ENCODE results near the gene PTGER3.

Gene PTGER3

GRCh38 chr1:71038942-71039341 lies 8.7 kb downstream of the PTGER3 start:
- ATAC-seq (ENCODE audit: low read depth) (no peak), DNase-seq (ENCODE audit: low spot score) (no peak)
- no peak for TF ChIP-seq CTCF (IDR thresholded peaks at IDR 0.05; ENCODE audit: poor library complexity, severe bottlenecking)
- Histone ChIP-seq H3K9me3 (ENCODE audit: severe bottlenecking) (no peaks in the 10 kb centered on the region), H3K36me3 (ENCODE audit: low read depth) (no peaks in the 10 kb centered on the region), H3K4me3 (ENCODE audit: severe bottlenecking) (no peak overlapping the region), H3K27me3 (ENCODE audit: insufficient read depth, poor library complexity, severe bottlenecking) (peaks cover 18% of the 10 kb centered on the region), H3K27ac (ENCODE audit: poor library complexity, severe bottlenecking) (no peak overlapping the region), H3K4me1 (ENCODE audit: insufficient read depth, poor library complexity, severe bottlenecking) (no peaks in the 10 kb centered on the region)

- H3K4me3 ChIP-seq (ENCODE audit: severe bottlenecking): no peak overlapping the region
- peaks cover 17% of the 10 kb centered on the region for H3K27me3 ChIP-seq (ENCODE audit: insufficient read depth, poor library complexity, severe bottlenecking)
- no peak for ATAC-seq (ENCODE audit: low read depth)
Measured at GRCh38 chr1:71037829-71038620, 9.6 kb downstream of the PTGER3 start.

GRCh38 chr1:71037066-71037465 lies 10.6 kb downstream of the PTGER3 start:
- no peaks in the 10 kb centered on the region for H3K9me3 ChIP-seq (ENCODE audit: severe bottlenecking)

More at GRCh38 chr1:71037829-71038620, 9.6 kb downstream of the PTGER3 start:
- Histone ChIP-seq H3K27ac (ENCODE audit: poor library complexity, severe bottlenecking) (no peak overlapping the region), H3K4me1 (ENCODE audit: insufficient read depth, poor library complexity, severe bottlenecking) (no peaks in the 10 kb centered on the region), H3K36me3 (ENCODE audit: low read depth) (no peaks in the 10 kb centered on the region), H3K9me3 (ENCODE audit: severe bottlenecking) (no peaks in the 10 kb centered on the region)
- no peak for TF ChIP-seq CTCF (IDR thresholded peaks at IDR 0.05; ENCODE audit: poor library complexity, severe bottlenecking)
- DNase-seq (ENCODE audit: low spot score): no peak

DNA sequence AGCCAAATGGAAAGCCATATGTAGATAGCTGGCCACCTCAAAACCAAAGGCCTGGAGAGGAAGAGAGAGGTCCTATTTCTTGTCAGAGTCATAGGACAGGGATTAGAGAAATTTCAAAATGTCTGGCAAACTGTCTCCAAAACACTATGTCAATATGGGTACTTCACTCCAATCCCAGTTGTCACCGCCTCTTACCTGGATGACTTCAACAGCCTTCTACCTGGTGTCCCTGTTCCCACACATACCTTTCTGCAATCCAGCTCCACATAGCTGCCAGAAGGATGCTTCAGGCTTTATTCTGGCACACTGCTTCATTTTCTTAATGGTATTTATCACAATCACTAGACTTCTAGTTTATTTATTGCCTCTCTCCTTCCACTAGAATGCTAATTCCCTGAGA lies 14.5 kb downstream of the PTGER3 start:
- Histone ChIP-seq H3K4me3 (ENCODE audit: severe bottlenecking) (no peak overlapping the region), H3K27me3 (ENCODE audit: insufficient read depth, poor library complexity, severe bottlenecking) (peaks cover 39% of the 10 kb centered on the region), H3K9me3 (ENCODE audit: severe bottlenecking) (no peaks in the 10 kb centered on the region), H3K36me3 (ENCODE audit: low read depth) (no peaks in the 10 kb centered on the region), H3K27ac (ENCODE audit: poor library complexity, severe bottlenecking) (no peak overlapping the region), H3K4me1 (ENCODE audit: insufficient read depth, poor library complexity, severe bottlenecking) (no peaks in the 10 kb centered on the region)
- no peak for TF ChIP-seq CTCF (IDR thresholded peaks at IDR 0.05; ENCODE audit: poor library complexity, severe bottlenecking)
- ATAC-seq (ENCODE audit: low read depth): no peak
- no peak for DNase-seq (ENCODE audit: low spot score)

More at GRCh38 chr1:71037066-71037465, 10.6 kb downstream of the PTGER3 start:
- H3K27ac ChIP-seq (ENCODE audit: poor library complexity, severe bottlenecking): no peak overlapping the region
- H3K4me3 ChIP-seq (ENCODE audit: severe bottlenecking): no peak overlapping the region
- TF ChIP-seq CTCF (IDR thresholded peaks at IDR 0.05; ENCODE audit: poor library complexity, severe bottlenecking): no peak
- ATAC-seq (ENCODE audit: low read depth) (no peak), DNase-seq (ENCODE audit: low spot score) (no peak)
- H3K36me3 ChIP-seq (ENCODE audit: low read depth): no peaks in the 10 kb centered on the region
- no peaks in the 10 kb centered on the region for H3K4me1 ChIP-seq (ENCODE audit: insufficient read depth, poor library complexity, severe bottlenecking)
- peaks cover 10% of the 10 kb centered on the region for H3K27me3 ChIP-seq (ENCODE audit: insufficient read depth, poor library complexity, severe bottlenecking)

DNA sequence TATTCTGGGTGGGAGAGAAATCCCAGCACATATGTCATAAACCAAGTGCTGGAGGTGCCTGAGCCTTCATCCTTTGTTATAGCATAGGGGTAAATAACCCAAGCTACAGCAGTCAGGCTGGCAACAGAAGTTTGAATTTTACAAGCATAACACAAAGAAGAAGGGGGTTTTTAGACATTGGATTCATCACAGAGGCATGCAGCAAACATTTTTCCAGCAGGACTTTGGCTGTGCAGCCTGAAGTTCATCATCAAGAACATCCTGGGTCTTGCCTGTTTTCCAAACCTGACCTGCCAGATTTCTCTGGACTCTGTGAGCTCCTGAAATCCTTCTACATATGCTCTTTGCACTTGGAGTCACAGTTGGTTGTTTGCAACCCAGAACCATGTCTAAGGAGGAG lies 16.2 kb downstream of the PTGER3 start:
- no peak for ATAC-seq (ENCODE audit: low read depth)
- peaks cover 39% of the 10 kb centered on the region for H3K27me3 ChIP-seq (ENCODE audit: insufficient read depth, poor library complexity, severe bottlenecking)
- TF ChIP-seq CTCF (IDR thresholded peaks at IDR 0.05; ENCODE audit: poor library complexity, severe bottlenecking): no peak

More for the DNA sequence above, 16.2 kb downstream of the PTGER3 start:
- H3K27ac ChIP-seq (ENCODE audit: poor library complexity, severe bottlenecking): no peak overlapping the region
- DNase-seq (ENCODE audit: low spot score): no peak
- no peaks in the 10 kb centered on the region for H3K4me1 ChIP-seq (ENCODE audit: insufficient read depth, poor library complexity, severe bottlenecking)
- H3K9me3 ChIP-seq (ENCODE audit: severe bottlenecking): no peaks in the 10 kb centered on the region
- no peaks in the 10 kb centered on the region for H3K36me3 ChIP-seq (ENCODE audit: low read depth)
- no peak overlapping the region for H3K4me3 ChIP-seq (ENCODE audit: severe bottlenecking)

All from RWPE2 (cell line).